C4-2B (cell line): ENCODE data around the gene PPM1F.
"Not testable (repeated sequence)": the region's sequence is repeated elsewhere in the genome, so short reads cannot be mapped to it uniquely, and the experiment has no call there.

Source experiments
- H3K27ac ChIP-seq: fragments of 450-650 bp; 2 replicates; pipeline ENCODE4 v1.5.1; 2017
- ZFX ChIP-seq: fragments of 450-650 bp; IDR thresholded peaks from 2 replicates; pipeline ENCODE4 v1.6.1; 2017
- TF ChIP-seq, protein P1 (sequence below): fragments of 450-650 bp; conservative IDR thresholded peaks from 2 replicates; pipeline ENCODE4 v1.5.1; 2017; ENCODE audit warnings: mild to moderate bottlenecking

PPM1F gene

GRCh38 chr22:21943571-21944448, 8.8 kb downstream of the PPM1F start:
- H3K27ac ChIP-seq: no peak overlapping the region

GRCh38 chr22:21942407-21943343, 10.0 kb downstream of the PPM1F start:
- TF ChIP-seq, protein P1, sequence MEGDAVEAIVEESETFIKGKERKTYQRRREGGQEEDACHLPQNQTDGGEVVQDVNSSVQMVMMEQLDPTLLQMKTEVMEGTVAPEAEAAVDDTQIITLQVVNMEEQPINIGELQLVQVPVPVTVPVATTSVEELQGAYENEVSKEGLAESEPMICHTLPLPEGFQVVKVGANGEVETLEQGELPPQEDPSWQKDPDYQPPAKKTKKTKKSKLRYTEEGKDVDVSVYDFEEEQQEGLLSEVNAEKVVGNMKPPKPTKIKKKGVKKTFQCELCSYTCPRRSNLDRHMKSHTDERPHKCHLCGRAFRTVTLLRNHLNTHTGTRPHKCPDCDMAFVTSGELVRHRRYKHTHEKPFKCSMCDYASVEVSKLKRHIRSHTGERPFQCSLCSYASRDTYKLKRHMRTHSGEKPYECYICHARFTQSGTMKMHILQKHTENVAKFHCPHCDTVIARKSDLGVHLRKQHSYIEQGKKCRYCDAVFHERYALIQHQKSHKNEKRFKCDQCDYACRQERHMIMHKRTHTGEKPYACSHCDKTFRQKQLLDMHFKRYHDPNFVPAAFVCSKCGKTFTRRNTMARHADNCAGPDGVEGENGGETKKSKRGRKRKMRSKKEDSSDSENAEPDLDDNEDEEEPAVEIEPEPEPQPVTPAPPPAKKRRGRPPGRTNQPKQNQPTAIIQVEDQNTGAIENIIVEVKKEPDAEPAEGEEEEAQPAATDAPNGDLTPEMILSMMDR: no peak
- no peak for TF ChIP-seq ZFX
- H3K27ac ChIP-seq: no peak overlapping the region

More at GRCh38 chr22:21943571-21944448, 8.8 kb downstream of the PPM1F start:
- no peak for TF ChIP-seq ZFX
- TF ChIP-seq, protein P1: no peak

GRCh38 chr22:21941921-21942320, 10.7 kb downstream of the PPM1F start:
- TF ChIP-seq ZFX: no peak
- TF ChIP-seq, protein P1: no peak
- H3K27ac ChIP-seq: no peak overlapping the region

DNA sequence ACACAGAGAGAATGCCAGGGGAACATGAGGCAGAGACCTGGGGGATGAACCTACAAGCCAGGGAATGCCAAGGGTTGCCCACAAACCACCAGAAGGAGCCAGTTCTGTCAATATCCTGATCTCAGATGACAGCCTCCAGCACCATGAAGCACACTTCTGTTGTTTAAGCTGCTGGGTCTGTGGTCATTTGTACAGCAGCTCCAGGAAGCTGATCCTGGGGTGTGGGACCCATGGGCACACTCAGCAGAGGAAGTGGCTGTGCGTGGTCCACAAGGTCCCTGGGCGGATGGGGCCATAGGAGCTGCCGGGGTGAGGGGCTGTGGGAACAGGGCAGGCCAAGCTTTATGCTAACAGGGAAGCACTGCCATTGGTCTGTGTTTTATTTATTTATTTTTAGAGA, 12.1 kb downstream of the PPM1F start:
- no peak overlapping the region for H3K27ac ChIP-seq

GRCh38 chr22:21939935-21940334, 12.7 kb downstream of the PPM1F start:
- H3K27ac ChIP-seq: not testable (repeated sequence)

More for the DNA sequence above, 12.1 kb downstream of the PPM1F start:
- TF ChIP-seq, protein P1: no peak
- no peak for TF ChIP-seq ZFX

- TF ChIP-seq ZFX: no peak
- TF ChIP-seq, protein P1: no peak
- H3K27ac ChIP-seq: no peak overlapping the region
Observed at GRCh38 chr22:21939461-21939913, 13.2 kb downstream of the PPM1F start.

DNA sequence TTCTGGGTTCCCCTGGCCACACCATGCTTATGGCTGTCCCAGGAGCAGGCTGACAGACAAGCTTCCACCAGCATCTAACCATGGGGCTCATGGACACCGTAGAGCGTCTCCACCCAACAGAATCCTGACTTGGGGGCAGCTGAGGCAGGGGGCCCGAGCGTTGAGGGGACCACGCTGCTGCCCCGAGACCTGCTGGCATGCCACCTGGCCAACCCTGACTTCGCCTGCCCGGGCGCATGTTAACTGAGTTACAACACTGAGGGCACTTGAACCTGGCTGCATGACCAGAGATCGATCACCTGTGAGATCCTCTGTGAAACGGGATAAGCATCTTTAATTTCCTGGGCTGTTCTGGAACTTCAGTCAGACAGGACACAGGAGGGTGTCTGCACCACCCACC, 13.7 kb downstream of the PPM1F start:
- H3K27ac ChIP-seq: peak overlapping the region; percentile 62
- no peak for TF ChIP-seq ZFX
- TF ChIP-seq, protein P1: no peak
